NCI-H526 (cell line): ENCODE results near the gene SORCS2.
"Not testable (repeated sequence)": the region's sequence is repeated elsewhere in the genome, so short reads cannot be mapped to it uniquely, and the experiment has no call there.

Source experiments
- DNase-seq, 2 experiments: peaks; one replicate each; lab custom pipeline; 2025; lab: John Stamatoyannopoulos, UW

SORCS2 gene

GRCh38 chr4:7450775-7451433 lies 258.6 kb downstream of the SORCS2 start:
- no peak for DNase-seq

GRCh38 chr4:7451434-7451789 lies 259.1 kb downstream of the SORCS2 start:
- no peak for DNase-seq

GRCh38 chr4:7451800-7452199 lies 259.5 kb downstream of the SORCS2 start:
- no peak for DNase-seq

- not testable (repeated sequence) for DNase-seq
Measured at GRCh38 chr4:7452802-7453201, 260.5 kb downstream of the SORCS2 start.

- DNase-seq, result no peak
Measured at GRCh38 chr4:7457201-7458065, 265.1 kb downstream of the SORCS2 start.

GRCh38 chr4:7458066-7458425 lies 265.7 kb downstream of the SORCS2 start:
- no peak for DNase-seq

GRCh38 chr4:7458477-7458876 lies 266.1 kb downstream of the SORCS2 start:
- DNase-seq, result no peak

GRCh38 chr4:7459471-7459870 lies 267.1 kb downstream of the SORCS2 start:
- no peak for DNase-seq

- DNase-seq, result no peak
Measured at GRCh38 chr4:7460566-7460965, 268.2 kb downstream of the SORCS2 start.

GRCh38 chr4:7461230-7461629 lies 268.9 kb downstream of the SORCS2 start:
- no peak for DNase-seq

- DNase-seq, result peak in 1 of 2 experiments; percentile 20
Measured at GRCh38 chr4:7462509-7462971, 270.2 kb downstream of the SORCS2 start.

- no peak for DNase-seq
Measured at GRCh38 chr4:7463566-7464258, 271.4 kb downstream of the SORCS2 start.

GRCh38 chr4:7464259-7464655 lies 271.9 kb downstream of the SORCS2 start:
- no peak for DNase-seq

GRCh38 chr4:7465017-7465416 lies 272.7 kb downstream of the SORCS2 start:
- DNase-seq, result no peak

GRCh38 chr4:7466215-7466614 lies 273.9 kb downstream of the SORCS2 start:
- DNase-seq, result no peak

- DNase-seq, result no peak
Measured at GRCh38 chr4:7466904-7467303, 274.6 kb downstream of the SORCS2 start.

- DNase-seq, result no peak
Measured at GRCh38 chr4:7467471-7467870, 275.1 kb downstream of the SORCS2 start.

- no peak for DNase-seq
Measured at GRCh38 chr4:7469023-7469422, 276.7 kb downstream of the SORCS2 start.

- DNase-seq, result no peak
Measured at GRCh38 chr4:7470111-7470510, 277.8 kb downstream of the SORCS2 start.

GRCh38 chr4:7470522-7471128 lies 278.3 kb downstream of the SORCS2 start:
- DNase-seq, result no peak

GRCh38 chr4:7472442-7473013 lies 280.2 kb downstream of the SORCS2 start:
- DNase-seq, result no peak

- DNase-seq, result no peak
Measured at GRCh38 chr4:7473081-7473480, 280.7 kb downstream of the SORCS2 start.
